A549 (cell line): ENCODE data around the gene LY86. TPM values are rescaled to one million over a fixed set of nuclear protein-coding genes. Genes with fewer than 3 reads are reported as not detected.

Experiments
- ATAC-seq, 2 experiments: fragments of 200-7000 bp in 1 of 2; fragments of >200 bp in 1 of 2; cut with Nextera tagmentation in 1 of 2; cut with Tn5 transposase in 1 of 2; 3 replicates each; pipeline versions ENCODE4 v1.8.0 to v1.9.1; 2018 to 2020; ENCODE audit warnings: mild to moderate bottlenecking in 1 of 2, moderate library complexity in 1 of 2
- CTCF ChIA-PET: fragments of 300-600 bp; sonication (Branson Sonifier 250); formaldehyde crosslinking; extraction: SDS; loops from one replicate; lab custom pipeline; 2021; ENCODE audit warnings: antibody characterized with exemption, inconsistent platforms; lab: Yijun Ruan, JAX
- POLR2A ChIA-PET: fragments of 350-600 bp; formaldehyde crosslinking; extraction: SDS; loops from one replicate; lab custom pipeline; 2021; ENCODE audit warnings: antibody characterized with exemption, inconsistent platforms; lab: Yijun Ruan, JAX
- DNase-seq, 2 experiments: peaks; one replicate each; pipeline versions ENCODE4 v3.0.0 to v3.0.0-alpha.2; 2011 to 2016; ENCODE audit warnings: low read depth in 1 of 2, low spot score in 1 of 2
- FAIRE-seq: peaks from 2 replicates; lab custom pipeline; 2011; peaks lifted over from hg19 to GRCh38; lab: Jason Lieb, UNC
- H3K27ac ChIP-seq, 2 experiments: fragments of >200 bp; sonication (Bioruptor Twin); formaldehyde crosslinking; 3 replicates each; pipeline ENCODE4 v1.5.1; 2016 to 2017
- H3K4me1 ChIP-seq: fragments of >200 bp; sonication (Bioruptor Twin); formaldehyde crosslinking; 3 replicates; pipeline ENCODE4 v1.6.1; 2016
- H3K4me2 ChIP-seq: fragments of >200 bp; sonication (Bioruptor Twin); formaldehyde crosslinking; 3 replicates; pipeline ENCODE4 v1.6.1; 2016
- H3K4me3 ChIP-seq: fragments of >200 bp; sonication (Bioruptor Twin); formaldehyde crosslinking; 3 replicates; pipeline ENCODE4 v1.5.1; 2016
- H3K9me3 ChIP-seq: fragments of >200 bp; sonication (Bioruptor Twin); formaldehyde crosslinking; 3 replicates; pipeline ENCODE4 v1.6.1; 2016
- BCL3 ChIP-seq: fragments of >200 bp; sonication (Bioruptor Twin); formaldehyde crosslinking; IDR thresholded peaks from 3 replicates; pipeline ENCODE4 v1.6.1; 2016
- CBX2 ChIP-seq: fragments of 200-600 bp; sonication (generic); IDR thresholded peaks from 2 replicates; pipeline ENCODE4 v1.6.1; 2016; ENCODE audit warnings: low read depth, mild to moderate bottlenecking, borderline replicate concordance
- CEBPB ChIP-seq, 2 experiments: fragments of >200 bp in 1 of 2; sonication (Bioruptor Twin) in 1 of 2; formaldehyde crosslinking in 1 of 2; IDR thresholded peaks; 2 replicates each; pipeline ENCODE4 v1.6.1; 2012 to 2016
- CHD2 ChIP-seq: fragments of 150-350 bp; IDR thresholded peaks from 2 replicates; pipeline ENCODE4 v1.6.1; 2014; ENCODE audit warnings: low read length; ENCODE audit not compliant: partially characterized antibody
- CHD4 ChIP-seq: fragments of 200-600 bp; sonication (generic); IDR thresholded peaks from 2 replicates; pipeline ENCODE4 v1.6.1; 2016; ENCODE audit warnings: antibody characterized with exemption, mild to moderate bottlenecking, borderline replicate concordance
- EHMT2 ChIP-seq: fragments of 200-600 bp; sonication (generic); IDR thresholded peaks from 2 replicates; pipeline ENCODE4 v1.6.1; 2016; ENCODE audit warnings: antibody characterized with exemption, low read depth, mild to moderate bottlenecking, moderate library complexity
- FOXS1 ChIP-seq: fragments of 250-450 bp; sonication (Bioruptor Pico); IDR thresholded peaks from 2 replicates; pipeline ENCODE4 v1.5.0; 2020; ENCODE audit warnings: mild to moderate bottlenecking, moderate library complexity
- GATA3 ChIP-seq: IDR thresholded peaks from 2 replicates; pipeline ENCODE4 v1.6.1; 2012; ENCODE audit warnings: borderline replicate concordance
- HDAC2 ChIP-seq: fragments of 200-600 bp; sonication (generic); IDR thresholded peaks from 2 replicates; pipeline ENCODE4 v1.6.1; 2016
- HEYL ChIP-seq: fragments of 250-450 bp; sonication (Bioruptor Pico); IDR thresholded peaks from 2 replicates; pipeline ENCODE4 v1.8.0; 2021; ENCODE audit warnings: mild to moderate bottlenecking, moderate library complexity
- HOXB13 ChIP-seq: fragments of 250-450 bp; sonication (Bioruptor Pico); IDR thresholded peaks from 2 replicates; pipeline ENCODE4 v1.5.0; 2020; ENCODE audit warnings: low read depth, mild to moderate bottlenecking, moderate library complexity
- HOXB5 ChIP-seq: fragments of 250-450 bp; sonication (Bioruptor Pico); IDR thresholded peaks from 2 replicates; pipeline ENCODE4 v1.5.0; 2020; ENCODE audit warnings: mild to moderate bottlenecking, moderate library complexity
- JUN ChIP-seq, 2 experiments: fragments of >200 bp; sonication (Bioruptor Twin); formaldehyde crosslinking; IDR thresholded peaks; 2 replicates in 1 of 2; 3 replicates in 1 of 2; pipeline ENCODE4 v1.6.1; 2016 to 2017
- KDM1A ChIP-seq: fragments of 200-600 bp; sonication (generic); IDR thresholded peaks from 2 replicates; pipeline ENCODE4 v1.6.1; 2016; ENCODE audit warnings: low read depth, mild to moderate bottlenecking
- MAZ ChIP-seq: fragments of 150-350 bp; IDR thresholded peaks from 2 replicates; pipeline ENCODE4 v1.6.1; 2014; ENCODE audit warnings: antibody characterized with exemption, low read depth, low read length, borderline replicate concordance
- MYC ChIP-seq: IDR thresholded peaks from 2 replicates; pipeline ENCODE4 v1.6.1; 2012; ENCODE audit warnings: mild to moderate bottlenecking, inconsistent platforms, low read length, improper control_type of control experiment, borderline replicate concordance
- NR3C1 ChIP-seq: fragments of >200 bp; sonication (Bioruptor Twin); formaldehyde crosslinking; IDR thresholded peaks from 3 replicates; pipeline ENCODE4 v1.6.1; 2017
- PBX3 ChIP-seq: IDR thresholded peaks from 2 replicates; pipeline ENCODE4 v1.6.1; 2012
- PHF8 ChIP-seq: fragments of 200-600 bp; sonication (generic); IDR thresholded peaks from 2 replicates; pipeline ENCODE4 v1.6.1; 2016; ENCODE audit warnings: low read depth, mild to moderate bottlenecking, antibody characterized with exemption, moderate library complexity, borderline replicate concordance
- POLR2A ChIP-seq: IDR thresholded peaks from 2 replicates; pipeline ENCODE4 v1.6.1; 2012; ENCODE audit warnings: mild to moderate bottlenecking, low read length
- RAD21 ChIP-seq, 2 experiments: fragments of >200 bp in 1 of 2; sonication (Bioruptor Twin) in 1 of 2; formaldehyde crosslinking in 1 of 2; IDR thresholded peaks in 1 of 2; conservative IDR thresholded peaks in 1 of 2; 2 replicates in 1 of 2; 3 replicates in 1 of 2; pipeline ENCODE4 v1.6.1; 2012 to 2018; ENCODE audit warnings: inconsistent platforms in 1 of 2
- REST ChIP-seq: fragments of 200-600 bp; sonication (generic); IDR thresholded peaks from 2 replicates; pipeline ENCODE4 v1.6.1; 2016; ENCODE audit warnings: antibody characterized with exemption, mild to moderate bottlenecking, moderate library complexity
- RFX5 ChIP-seq: fragments of 450-650 bp; IDR thresholded peaks from 2 replicates; pipeline ENCODE4 v1.7.1; 2014; ENCODE audit warnings: antibody characterized with exemption, mild to moderate bottlenecking, moderate library complexity
- RNF2 ChIP-seq: fragments of 200-600 bp; sonication (generic); IDR thresholded peaks from 2 replicates; pipeline ENCODE4 v1.6.1; 2016; ENCODE audit warnings: low read depth, mild to moderate bottlenecking, antibody characterized with exemption, moderate library complexity, borderline replicate concordance
- USF2 ChIP-seq: fragments of 450-650 bp; IDR thresholded peaks from 2 replicates; pipeline ENCODE4 v1.6.1; 2014; ENCODE audit warnings: antibody characterized with exemption
- ZC3H11A ChIP-seq: fragments of 450-650 bp; IDR thresholded peaks from 2 replicates; pipeline ENCODE4 v1.6.1; 2014; ENCODE audit warnings: antibody characterized with exemption, mild to moderate bottlenecking
- ZFP36 ChIP-seq: fragments of 450-650 bp; IDR thresholded peaks from 2 replicates; pipeline ENCODE4 v1.6.1; 2014; ENCODE audit warnings: borderline replicate concordance; ENCODE audit not compliant: partially characterized antibody
- ZNF302 ChIP-seq: fragments of 250-450 bp; sonication (Bioruptor Pico); IDR thresholded peaks from 2 replicates; pipeline ENCODE4 v1.9.0; 2021; ENCODE audit warnings: inconsistent platforms, mild to moderate bottlenecking, moderate library complexity
- ZSCAN20 ChIP-seq: fragments of 250-450 bp; sonication (Bioruptor Pico); IDR thresholded peaks from 2 replicates; pipeline ENCODE4 v1.8.0; 2022; ENCODE audit warnings: mild to moderate bottlenecking, moderate library complexity
- WGBS: methylation state at CpG from one replicate; pipeline ENCODE4 v1.1.6; 2017; ENCODE audit errors: missing lambda C conversion rate; 5-methylcytosine and 5-hydroxymethylcytosine counted together
- polyA plus RNA-seq, 4 experiments: library from polyadenylated mRNA; depleted of rRNA in 3 of 4; stranded (reverse); fragments of >200 nt; fragmentation: RNase III in 1 of 4; extraction: RNeasy Plus Mini Kit Qiagen cat#74134 plus additional on column Dnase treatment in 1 of 4; gene quantifications; 2 replicates in 3 of 4; 3 replicates in 1 of 4; pipeline ENCODE4 v1.2.3, GENCODE V29; 2011 to 2017

Gene LY86
- polyA plus RNA-seq, 2 of the 4 experiments (the other 2 are of a cell fraction): not detected

- Histone ChIP-seq H3K27ac (no peak overlapping the region), H3K4me2 (no peak overlapping the region), H3K4me3 (no peak overlapping the region), H3K9me3 (no peaks in the 10 kb centered on the region), H3K4me1 (no peaks in the 10 kb centered on the region)
- DNase-seq (no peak), FAIRE-seq (no peak), ATAC-seq (no peak)
- TF ChIP-seq HOXB13 (no peak), USF2 (no peak), PHF8 (no peak), CHD2 (no peak), EHMT2 (no peak), POLR2A (no peak), HDAC2 (no peak), ZC3H11A (no peak), REST (no peak), NR3C1 (no peak), RNF2 (no peak), MAZ (no peak), PBX3 (no peak), CBX2 (no peak), HEYL (CRISPR knock-in tag) (no peak)
- ChIA-PET POLR2A (no interaction called here), CTCF (no interaction called here)
- 66% methylated on average over 5 of the region's 7 CpGs for WGBS
These were observed 28.1 kb downstream of the LY86 start for GRCh38 chr6:6616656-6617055.

GRCh38 chr6:6619021-6619794 is 30.7 kb downstream of the LY86 start:
- CTCF ChIA-PET: no interaction called here
- no peak for DNase-seq
- ATAC-seq: no peak
- H3K9me3 ChIP-seq: no peaks in the 10 kb centered on the region
- TF ChIP-seq GATA3: no peak
- no peak for TF ChIP-seq MYC
- no peak for TF ChIP-seq RFX5
- no peak for TF ChIP-seq BCL3
- no peak for TF ChIP-seq KDM1A
- no peak for TF ChIP-seq CHD4
- no peak for TF ChIP-seq ZNF302 (CRISPR knock-in tag)
- no peak for TF ChIP-seq EHMT2
- TF ChIP-seq ZSCAN20 (CRISPR knock-in tag): no peak
- TF ChIP-seq USF2: no peak
- TF ChIP-seq CEBPB (IDR thresholded peaks at IDR 0.05): no peak
- TF ChIP-seq JUN (IDR thresholded peaks at IDR 0.05): no peak
- TF ChIP-seq PHF8: no peak
- TF ChIP-seq HOXB5: no peak
- TF ChIP-seq CHD2: no peak
- no peak for TF ChIP-seq ZFP36
- no peak for TF ChIP-seq FOXS1 (CRISPR knock-in tag)
- no peak for TF ChIP-seq RAD21 (conservative IDR thresholded peaks at IDR 0.05 in 1 of 2, IDR thresholded peaks at IDR 0.05 in 1 of 2)
- TF ChIP-seq, all 56 proteins: peak for 0
- 30% methylated on average over 8 of the region's 8 CpGs for WGBS
- Histone ChIP-seq H3K4me2 (no peak overlapping the region), H3K4me3 (no peak overlapping the region), H3K27ac (no peak overlapping the region), H3K4me1 (no peaks in the 10 kb centered on the region)
- no peak for FAIRE-seq
- POLR2A ChIA-PET: no interaction called here
